ENCODE data around the gene KLHL22.
"Not testable (repeated sequence)": the region's sequence is repeated elsewhere in the genome, so short reads cannot be mapped to it uniquely, and the experiment has no call there.

Gene KLHL22

DNA sequence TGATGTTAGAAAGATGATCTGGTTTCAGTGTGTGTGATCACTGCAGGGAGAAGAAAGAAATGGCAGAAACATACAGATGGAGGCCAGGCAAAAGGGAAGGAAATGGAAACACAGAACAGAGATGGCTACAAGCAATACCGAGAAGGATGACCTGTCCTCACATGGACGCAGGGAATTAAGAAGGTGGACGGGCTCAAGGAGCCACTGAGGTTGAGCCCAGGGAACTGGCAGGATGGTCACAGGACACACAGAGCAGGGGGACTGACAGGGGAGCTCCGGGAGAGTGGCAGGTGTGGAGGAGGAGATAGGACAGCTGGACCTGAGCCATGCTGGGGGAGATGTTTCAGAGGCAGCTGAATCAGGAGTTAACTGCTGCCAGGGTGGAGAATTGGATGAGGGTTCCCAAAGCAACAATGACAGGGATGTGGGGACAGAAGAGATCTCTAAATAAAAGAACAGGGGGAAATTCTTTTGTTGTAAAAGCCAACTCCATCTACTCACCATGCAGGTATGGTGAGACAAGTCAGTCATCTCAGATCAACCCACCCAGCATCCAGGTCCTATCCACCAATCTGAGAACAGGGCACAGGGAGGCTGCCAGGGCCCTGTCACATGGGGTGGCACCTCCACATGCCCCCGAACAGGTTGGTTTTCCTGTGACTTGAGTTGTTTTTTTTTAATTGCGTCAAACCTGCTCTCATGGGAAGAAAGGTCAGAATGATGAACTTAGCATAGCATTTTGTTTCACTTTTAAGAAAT lies 26.3 kb downstream of the KLHL22 start:
- DNase-seq (ENCODE audit: low spot score) = no peak

DNA sequence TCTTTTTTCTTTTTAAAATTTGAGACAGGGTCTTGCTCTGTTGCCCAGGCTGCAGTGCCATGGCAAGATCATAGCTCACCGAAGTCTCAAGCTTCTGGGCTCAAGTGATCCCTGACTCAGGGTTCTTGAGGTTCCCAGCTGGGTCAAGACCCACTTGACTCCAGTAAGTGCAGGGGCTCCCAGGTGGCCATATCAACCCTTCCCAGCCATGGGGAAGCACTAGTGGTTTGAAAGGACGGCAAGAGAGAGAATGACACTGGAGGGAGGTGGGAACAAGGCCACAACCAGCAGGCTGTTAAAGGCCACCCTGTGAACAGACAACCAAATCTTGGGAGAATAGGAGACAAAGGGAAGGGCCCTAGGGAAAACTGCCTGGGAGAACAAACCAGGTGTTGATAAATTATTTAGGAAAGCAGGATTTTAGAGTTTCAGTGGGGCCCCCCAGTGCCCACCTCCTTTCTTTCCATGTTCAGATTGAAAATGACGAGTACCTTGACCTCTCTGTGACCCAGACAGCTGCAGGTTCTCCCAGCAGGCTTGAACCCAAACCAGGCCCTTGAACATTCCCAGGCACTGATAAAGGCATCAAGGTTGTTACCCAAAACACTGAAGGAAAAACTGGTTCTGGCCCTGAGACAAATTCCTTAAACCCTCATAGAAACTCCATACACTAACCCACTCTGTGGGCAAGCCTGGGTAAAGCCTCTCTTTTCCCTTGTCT lies 28.8 kb downstream of the KLHL22 start:
- no peak for DNase-seq (ENCODE audit: low spot score)

DNA sequence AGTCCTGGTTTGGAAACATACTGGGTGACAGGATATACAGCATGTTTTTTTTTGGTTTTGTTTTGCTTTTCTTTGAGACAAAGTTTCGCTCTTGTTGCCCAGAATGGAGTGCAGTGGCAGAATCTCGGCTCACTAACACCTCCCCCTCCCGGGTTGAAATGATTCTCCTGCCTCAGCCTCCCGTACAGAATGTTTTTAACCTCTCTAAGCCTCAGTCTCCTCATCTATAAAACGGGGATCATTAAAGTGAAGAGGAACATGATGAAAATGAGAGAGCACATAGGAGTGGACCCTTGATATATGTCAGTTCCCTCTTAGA lies 29.9 kb downstream of the KLHL22 start:
- DNase-seq (ENCODE audit: low spot score) = no peak

DNA sequence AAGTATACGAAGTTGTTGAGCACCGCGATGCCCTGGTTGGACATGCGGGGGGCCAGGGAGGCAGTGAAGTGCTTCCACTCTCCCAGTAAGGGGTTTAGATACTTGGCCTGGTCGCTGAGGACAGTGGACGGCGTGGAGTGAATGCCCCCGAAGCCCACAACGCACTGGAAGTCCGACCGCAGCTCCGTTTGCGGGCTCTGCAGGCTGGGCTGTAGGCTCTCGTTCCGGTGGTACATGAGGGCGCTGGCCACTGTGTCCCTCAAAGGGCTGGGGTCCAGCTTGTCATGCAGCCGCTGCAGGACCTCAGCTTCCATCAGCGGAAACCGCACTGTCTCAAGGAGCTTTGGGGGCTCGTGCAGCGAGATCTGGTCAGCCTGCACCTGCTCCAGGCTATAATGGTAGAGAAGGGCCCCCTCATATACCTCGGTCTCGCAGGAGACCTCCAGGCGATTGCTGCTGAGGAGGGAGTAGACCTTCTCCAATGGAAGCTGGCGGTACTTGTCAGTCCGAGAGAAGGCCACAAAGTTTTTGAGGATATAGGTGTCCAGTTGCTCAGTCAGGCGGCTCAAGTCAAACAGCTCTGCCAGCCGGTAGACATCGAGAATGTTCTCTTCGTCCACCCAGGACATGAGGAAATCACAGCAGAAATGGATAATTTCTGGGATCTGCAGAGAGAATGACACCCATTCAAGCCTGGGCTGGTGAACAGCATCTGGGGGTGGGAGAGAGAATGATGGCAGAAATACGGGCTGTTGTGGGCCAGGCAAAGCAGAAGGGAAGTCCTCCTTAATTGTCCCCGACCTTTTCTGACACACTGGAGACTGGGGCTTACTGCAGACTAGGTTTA lies 30.5 kb downstream of the KLHL22 start:
- DNase-seq (ENCODE audit: low spot score) = no peak

DNA sequence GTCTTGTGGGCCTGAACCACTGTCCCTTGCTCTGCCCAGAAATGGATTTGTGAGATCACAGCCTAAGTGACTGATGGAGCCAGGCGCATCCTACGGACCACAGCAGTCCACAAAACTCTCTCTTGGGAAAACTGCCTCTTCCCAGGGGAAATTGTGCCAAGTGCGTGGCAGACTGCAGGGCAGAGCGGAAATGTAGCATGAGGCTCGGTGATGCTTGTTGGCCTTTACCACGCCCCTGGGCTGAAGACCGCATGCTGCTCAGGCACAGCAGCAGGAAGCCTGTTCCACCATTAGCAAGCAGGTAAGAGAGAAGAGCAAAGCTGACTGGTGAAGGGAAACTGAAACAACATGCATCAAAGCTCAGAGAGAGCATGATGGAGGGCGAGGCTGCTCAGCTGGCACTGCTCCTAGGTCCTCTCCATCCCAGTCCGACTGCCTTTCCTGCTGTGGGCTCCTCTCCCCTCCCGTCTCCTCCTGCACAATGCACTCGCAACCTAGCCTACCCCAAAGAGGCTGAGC lies 31.4 kb downstream of the KLHL22 start:
- DNase-seq (ENCODE audit: low spot score) = no peak

DNA sequence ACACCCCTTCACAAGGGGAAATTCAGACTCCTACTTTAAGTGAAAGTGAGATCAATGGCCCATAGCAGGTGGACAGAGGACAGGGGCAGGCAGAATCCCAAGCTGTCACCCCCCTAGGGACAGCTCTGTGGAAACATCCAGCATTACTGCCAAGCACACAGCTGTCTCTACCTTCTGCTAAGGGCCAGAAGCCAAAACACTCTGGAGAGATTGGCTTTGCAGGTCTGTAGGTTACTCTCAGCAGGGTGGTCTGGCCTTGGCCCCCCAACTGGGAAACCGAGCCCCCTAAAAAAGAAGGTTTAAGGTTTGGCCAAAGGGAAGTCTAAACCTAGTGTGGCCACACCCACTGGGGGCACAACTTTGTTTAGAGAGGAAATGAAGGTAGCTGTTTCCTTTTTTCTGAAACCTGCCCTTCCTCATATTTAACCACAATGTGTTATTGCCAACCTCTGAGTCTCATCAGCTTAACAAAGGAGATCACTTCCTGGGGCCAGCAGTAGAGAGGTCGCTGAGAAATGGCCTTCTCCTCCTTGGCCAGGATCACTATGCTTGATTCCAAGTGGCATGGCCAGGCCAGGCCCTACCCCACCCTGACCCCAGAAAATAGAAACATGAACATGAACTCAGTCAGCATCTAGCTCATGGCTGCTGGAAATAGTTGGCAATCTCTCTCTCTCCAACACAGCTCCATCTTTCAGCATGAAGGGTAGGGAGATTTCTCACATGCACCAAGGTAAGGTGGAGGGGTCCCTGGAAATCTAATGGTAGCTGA lies 32.1 kb downstream of the KLHL22 start:
- DNase-seq (ENCODE audit: low spot score) = no peak

DNA sequence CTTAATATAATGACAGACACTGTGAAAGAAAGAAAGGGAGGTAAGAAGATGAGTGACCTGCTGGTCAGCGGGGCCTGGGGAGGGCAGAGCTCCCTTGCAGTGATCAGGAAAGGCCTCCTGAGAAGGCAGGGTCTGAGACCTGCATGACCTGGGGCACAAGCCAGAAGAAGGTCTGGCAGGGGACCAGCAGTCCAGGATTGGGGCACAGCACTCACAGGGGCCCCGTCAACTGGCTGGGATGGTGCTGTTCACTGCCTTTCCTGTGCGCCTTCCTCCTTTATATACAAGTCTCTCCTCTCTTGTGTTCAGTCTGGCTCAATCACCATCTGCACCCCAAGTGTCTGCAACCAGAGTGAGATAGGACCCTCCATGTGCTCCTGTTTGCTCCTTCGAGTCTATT lies 35.7 kb downstream of the KLHL22 start:
- no peak for DNase-seq (ENCODE audit: low spot score)

DNA sequence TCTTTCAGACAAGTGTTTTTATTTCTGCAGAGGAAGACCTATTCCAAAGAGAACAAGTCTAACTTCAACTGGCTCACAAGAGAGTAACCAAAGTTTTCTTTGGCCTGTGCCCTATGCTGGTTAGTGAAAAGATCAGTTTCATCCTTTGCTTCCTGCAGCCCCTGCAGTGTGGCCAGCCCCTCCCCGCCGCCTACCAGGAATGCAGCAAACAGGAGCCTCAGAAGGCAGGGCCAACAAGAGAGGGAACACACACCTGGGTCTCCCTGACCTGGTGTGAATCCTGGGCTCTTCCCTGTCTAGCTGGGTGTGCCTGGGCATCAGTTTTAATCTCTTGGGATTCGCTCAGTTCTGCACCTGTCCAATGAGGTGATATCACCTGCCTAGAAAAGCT lies 36.4 kb downstream of the KLHL22 start:
- no peak for DNase-seq (ENCODE audit: low spot score)

DNA sequence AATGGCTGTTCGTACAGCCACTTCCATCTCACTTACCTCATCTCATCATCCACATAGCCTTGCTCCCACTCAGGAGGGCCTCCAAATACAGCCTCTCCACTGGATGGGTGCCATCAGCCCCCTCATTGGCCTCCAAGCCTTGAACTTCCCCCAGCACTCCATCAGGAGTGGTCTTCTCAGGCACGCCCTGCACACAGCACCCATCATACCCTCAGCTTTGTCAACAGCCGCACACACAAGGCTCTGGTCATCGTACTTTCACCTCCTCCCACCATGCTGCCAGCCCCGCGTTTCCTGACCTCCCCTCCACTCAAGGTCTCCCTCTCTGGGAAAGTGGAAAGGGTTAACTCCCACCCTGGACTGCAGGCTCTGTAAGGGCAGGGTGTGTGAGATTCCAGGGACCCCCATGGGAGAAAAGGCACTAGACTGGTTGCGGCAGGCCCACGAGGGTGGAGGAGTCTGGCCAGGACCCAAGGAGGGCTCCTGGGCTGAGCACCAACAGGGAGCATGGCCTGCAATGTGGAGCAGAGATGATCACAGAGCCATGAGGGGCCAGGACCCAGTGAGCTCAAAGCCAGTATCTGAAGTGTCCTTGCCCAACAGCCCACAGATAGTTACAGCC lies 37.0 kb downstream of the KLHL22 start:
- DNase-seq (ENCODE audit: low spot score) = no peak

DNA sequence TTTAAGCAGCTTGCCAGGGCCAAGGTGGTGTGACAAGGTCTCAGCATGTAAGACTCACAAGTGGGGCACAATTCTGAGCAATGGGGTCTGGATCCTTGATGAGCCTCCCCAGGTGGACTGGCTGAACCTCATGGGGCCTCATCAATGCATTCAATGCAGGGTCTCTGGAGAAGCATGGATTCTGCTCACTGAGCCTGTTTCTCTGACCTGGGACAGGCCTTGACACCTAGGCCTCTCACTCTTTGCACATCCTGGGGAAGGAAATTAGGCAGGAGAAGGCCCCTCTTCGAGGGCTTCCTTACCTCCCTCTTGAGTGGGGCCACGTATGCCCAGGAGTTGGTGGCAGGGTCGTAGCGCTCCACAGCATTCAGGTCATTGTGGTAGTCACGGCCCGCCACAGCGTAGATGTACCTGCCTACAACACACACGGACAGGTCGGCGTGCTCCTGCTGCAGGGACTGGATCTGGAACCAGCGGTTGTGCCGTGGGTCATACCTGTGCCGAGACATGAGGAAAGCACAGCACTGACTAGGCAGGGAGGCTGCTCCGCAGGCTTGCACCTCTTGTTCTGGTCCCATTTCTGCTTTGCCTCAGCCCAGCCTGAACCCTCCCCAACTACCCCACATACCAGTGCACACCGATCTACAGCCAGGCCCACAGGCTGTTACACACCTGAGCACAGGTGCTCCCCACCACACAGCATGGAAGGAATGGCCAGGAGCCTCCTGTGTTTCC lies 37.9 kb downstream of the KLHL22 start:
- no peak for DNase-seq (ENCODE audit: low spot score)

DNA sequence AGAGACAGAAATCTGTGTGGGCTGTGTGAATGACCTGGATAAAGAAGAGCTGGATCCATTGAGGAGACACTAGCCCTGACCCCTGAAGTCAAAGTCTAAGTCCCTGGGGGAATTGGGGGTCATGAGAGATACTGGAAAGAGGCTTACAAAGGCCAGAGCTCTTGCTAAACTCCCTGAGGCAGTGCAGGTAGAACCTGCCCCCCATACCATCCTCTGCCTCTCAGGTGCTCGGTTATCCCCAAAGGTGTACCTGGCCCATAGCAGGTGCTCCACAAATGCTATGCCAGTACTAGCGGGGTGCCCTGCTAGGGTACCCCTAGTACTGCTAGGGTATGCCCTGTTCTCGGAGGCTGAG lies 38.9 kb downstream of the KLHL22 start:
- DNase-seq (ENCODE audit: low spot score) = no peak

DNA sequence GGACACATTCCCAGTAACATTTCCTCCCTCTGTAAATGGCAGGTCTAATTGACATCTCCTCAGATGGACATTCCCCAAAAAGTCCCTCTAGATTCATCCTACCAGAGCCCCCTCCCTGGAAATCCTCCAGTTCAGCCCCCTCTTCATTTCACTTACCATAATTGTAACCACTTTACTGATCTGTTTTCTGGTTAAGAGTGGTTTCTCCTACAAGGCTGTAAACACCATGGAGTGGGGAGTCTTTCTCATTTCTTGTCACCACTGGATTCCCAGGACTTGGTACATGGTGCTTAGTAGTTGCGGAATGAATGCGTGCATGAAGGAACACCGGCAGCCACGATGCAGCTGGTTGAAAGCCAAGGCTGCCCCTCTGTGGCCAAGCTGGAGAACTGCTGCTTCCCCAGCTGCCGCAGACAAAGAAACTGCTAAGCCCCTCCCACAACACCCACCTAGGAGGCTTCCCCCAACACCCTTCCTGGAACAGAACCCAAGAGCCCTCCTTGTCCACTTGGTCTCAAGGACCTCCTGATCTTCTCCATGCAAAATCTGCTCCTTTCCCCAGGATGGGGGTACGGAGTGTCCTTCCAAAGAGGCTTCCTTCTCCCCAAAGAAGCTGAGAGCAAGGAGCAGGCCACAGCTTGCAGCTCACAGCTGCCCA lies 39.4 kb downstream of the KLHL22 start:
- peak; percentile 93 for DNase-seq (ENCODE audit: low spot score)

DNA sequence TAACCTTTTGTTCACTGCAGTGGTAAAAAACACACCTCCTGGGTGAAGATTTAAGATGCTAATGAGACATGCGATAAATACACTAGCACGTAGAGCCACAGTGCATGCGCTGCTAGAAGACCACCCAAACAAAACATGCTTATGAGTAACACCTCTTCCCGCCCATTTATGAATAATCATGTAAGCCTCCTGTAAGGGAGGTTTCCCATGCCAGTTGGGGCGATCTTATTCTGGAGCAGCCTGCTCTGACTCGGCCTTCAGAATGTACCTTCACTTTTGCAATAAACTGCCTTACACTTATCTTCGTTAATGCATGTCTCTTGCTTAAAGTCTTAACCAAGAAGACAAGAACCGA lies 39.9 kb downstream of the KLHL22 start:
- no peak for DNase-seq (ENCODE audit: low spot score)

DNA sequence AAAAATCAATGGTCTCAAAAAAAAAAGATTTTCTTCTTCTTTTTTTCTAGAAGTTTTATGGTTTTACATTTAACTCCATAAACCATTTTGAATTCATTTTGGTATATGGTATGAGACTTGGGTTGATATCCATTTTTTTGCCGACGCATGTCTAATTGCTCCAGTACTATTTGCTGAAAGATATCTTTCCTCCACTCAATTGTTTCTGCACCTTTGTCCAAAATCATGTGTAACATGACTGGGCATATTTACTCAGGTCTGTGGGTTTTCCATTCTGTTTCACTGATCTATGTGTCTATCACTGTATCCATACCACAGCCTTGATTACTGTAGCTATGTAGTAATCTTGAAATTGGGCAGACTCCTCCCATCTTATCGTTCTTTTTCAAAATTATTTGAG lies 42.4 kb downstream of the KLHL22 start:
- no peak for DNase-seq (ENCODE audit: low spot score)

DNA sequence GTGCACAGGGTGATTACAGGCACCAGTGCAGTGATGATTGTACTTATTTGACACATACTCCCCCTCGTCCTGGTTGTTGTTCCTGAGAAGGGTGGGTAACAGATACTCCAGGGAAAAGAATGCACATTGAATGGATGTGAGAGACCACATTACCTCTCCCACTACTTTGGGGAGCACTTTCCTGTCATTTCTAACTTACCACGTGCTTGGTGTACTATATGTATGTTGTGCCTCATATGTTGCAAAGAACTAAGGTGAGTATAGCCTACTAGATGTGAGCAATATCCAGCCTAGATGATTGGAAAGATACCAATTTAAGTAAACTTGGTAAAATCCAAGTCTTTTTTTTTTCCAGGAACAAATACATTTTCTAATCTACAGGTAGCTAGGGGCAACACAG lies 43.7 kb downstream of the KLHL22 start:
- no peak for DNase-seq (ENCODE audit: low spot score)

DNA sequence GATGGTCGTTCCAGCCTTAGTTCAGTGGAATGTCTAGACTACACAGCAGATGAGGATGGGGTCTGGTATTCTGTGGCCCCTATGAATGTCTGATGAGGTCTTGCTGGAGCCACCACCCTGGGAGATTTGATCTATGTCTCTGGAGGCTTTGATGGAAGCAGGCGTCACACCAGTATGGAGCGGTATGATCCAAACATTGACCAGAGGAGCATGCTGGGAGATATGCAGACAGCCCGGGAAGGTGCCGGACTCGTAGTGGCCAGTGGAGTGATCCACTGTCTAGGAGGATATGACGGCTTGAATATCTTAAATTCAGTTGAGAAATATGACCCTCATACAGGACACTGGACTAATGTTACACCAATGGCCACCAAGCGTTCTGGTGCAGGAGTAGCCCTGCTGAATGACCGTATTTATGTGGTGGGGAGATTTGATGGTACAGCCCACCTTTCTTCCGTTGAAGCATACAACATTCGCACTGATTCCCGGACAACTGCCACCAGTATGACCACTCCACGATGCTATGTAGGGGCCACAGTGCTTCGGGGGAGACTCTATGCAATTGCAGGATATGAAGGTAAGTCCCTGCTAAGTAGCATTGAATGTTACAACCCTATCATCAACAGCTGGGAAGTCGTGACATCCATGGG lies 44.3 kb downstream of the KLHL22 start:
- not testable (repeated sequence) for DNase-seq (ENCODE audit: low spot score)

DNA sequence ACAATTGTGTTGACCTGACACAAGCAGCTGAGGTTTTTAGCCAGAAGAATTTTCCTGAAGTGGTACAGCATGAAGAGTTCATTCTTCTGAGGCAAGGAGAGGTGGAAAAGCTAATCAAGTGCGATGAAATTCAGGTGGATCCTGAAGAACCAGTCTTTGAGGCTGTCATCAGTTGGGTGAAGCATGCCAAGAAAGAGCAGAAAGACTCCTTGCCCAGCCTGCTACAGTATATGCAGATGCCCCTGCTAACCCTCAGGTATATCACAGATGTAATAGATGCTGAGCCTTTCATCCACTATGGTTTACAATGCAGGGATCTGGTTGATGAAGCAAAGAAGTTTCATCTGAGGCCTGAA lies 45.1 kb downstream of the KLHL22 start:
- DNase-seq (ENCODE audit: low spot score) = no peak

DNA sequence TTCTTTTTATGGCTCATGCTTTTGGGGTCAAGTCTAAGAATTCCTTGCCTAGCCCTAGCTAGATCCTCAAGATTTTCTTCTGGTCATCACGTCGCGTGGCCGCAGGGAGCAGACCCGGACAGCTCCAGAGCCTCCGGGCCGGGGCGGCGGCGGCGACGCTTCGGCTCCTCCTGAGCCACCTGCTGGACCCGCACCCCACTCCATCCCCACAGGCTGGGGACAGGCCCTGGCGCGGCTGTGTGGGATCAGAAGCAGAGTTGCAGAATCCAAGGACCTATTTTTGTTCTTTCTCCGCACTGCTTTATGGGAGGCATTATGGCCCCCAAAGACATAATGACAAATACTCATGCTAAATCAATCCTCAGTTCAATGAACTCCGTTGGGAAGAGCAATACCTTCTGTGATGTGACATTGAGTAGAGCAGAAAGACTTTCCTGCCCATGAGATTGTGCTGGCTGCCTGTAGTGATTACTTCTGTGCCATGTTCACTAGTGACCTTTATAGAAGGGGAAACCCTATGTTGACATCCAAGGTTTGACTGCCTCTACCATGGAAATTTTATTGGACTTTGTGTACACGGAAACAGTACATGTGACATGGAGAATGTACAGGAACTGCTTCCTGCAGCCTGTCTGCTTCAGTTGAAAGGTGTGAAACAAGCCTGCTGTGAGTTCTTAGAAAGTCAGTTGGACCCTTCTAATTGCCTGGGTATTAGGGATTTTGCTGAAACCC lies 45.6 kb downstream of the KLHL22 start:
- no peak for DNase-seq (ENCODE audit: low spot score)

DNA sequence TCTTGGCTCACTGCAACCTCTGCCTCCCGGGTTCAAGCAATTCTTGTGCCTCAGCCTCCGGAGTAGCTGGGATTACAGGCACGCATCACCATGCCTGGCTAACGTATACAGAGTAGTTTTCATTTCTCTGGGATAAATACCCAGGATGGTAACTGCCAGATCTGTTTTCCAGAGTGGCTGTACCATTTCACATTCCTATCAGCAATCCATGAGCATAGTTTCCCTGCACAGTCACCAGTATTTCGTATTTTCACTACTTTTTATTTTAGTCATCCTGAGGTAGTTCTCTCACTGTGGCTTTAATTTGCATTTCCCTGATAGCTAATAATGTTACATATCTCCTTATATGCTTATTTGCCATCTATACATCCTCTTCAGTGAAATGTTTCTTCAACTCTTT lies 47.0 kb downstream of the KLHL22 start:
- no peak for DNase-seq (ENCODE audit: low spot score)
